B cell (primary cell): ENCODE measurements around the gene FUT3.

Source experiments
- EZH2 ChIP-seq: IDR thresholded peaks from 2 replicates; pipeline ENCODE4 v1.6.1; 2012; ENCODE audit warnings: borderline replicate concordance, low read depth, mild to moderate bottlenecking, moderate library complexity, low read length; ENCODE audit not compliant: insufficient read depth, poor library complexity, severe bottlenecking
- TF ChIP-seq, protein P1 (sequence below): fragments of 200-600 bp; IDR thresholded peaks from one replicate; pipeline ENCODE4 v1.8.0; 2022; ENCODE audit warnings: antibody characterized with exemption, mild to moderate bottlenecking

DNA sequence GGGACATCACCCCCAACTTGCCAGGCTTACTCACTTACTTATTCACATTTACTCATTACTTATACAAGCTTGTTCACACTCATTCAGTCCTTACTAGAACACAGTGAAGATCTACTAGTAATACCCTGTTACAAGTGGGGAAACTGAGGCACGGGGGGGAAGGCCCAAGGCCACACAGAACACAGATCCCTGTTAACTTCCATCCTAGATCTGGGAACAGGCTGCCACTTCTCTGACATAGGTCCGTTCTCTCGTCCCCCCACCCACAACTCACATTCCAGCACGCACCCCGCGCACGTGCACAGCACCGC is 47.9 kb downstream of the FUT3 start:
- TF ChIP-seq, protein P1, sequence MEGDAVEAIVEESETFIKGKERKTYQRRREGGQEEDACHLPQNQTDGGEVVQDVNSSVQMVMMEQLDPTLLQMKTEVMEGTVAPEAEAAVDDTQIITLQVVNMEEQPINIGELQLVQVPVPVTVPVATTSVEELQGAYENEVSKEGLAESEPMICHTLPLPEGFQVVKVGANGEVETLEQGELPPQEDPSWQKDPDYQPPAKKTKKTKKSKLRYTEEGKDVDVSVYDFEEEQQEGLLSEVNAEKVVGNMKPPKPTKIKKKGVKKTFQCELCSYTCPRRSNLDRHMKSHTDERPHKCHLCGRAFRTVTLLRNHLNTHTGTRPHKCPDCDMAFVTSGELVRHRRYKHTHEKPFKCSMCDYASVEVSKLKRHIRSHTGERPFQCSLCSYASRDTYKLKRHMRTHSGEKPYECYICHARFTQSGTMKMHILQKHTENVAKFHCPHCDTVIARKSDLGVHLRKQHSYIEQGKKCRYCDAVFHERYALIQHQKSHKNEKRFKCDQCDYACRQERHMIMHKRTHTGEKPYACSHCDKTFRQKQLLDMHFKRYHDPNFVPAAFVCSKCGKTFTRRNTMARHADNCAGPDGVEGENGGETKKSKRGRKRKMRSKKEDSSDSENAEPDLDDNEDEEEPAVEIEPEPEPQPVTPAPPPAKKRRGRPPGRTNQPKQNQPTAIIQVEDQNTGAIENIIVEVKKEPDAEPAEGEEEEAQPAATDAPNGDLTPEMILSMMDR = no peak
- TF ChIP-seq EZH2 = no peak
